Activated naive CD4-positive, alpha-beta T cell treated with Interleukin-2 at 50 U/mL for 16 hours (primary cell): Measurements from ENCODE around the gene CTU2.
A peak's percentile ranks its signal among the peaks of the same experiment; 100 is the strongest.
"Not testable (repeated sequence)": the region's sequence is repeated elsewhere in the genome, so short reads cannot be mapped to it uniquely, and the experiment has no call there.

Source experiments
- DNase-seq: peaks from one replicate; pipeline ENCODE4 v3.0.0-alpha.2; 2020

The CTU2 gene

GRCh38 chr16:88706229-88706964 is at the start of gene CTU2, which contains the start of gene RNF166:
CTU2 (plus strand) TSS chr16:88706503; CDS start chr16:88706531, 28 bp downstream.
RNF166 (minus strand) TSS chr16:88706408; CDS start chr16:88706325, 83 bp downstream.
- peak; percentile 93 for DNase-seq

GRCh38 chr16:88657371-88657770 is 48.9 kb upstream of the CTU2 start:
- no peak for DNase-seq

GRCh38 chr16:88658714-88659113 is 47.6 kb upstream of the CTU2 start:
- no peak for DNase-seq

GRCh38 chr16:88659160-88659559 is 47.1 kb upstream of the CTU2 start:
- DNase-seq: no peak

- DNase-seq: no peak
Observed at GRCh38 chr16:88661468-88661867, 44.8 kb upstream of the CTU2 start.

- DNase-seq: peak; percentile 32
Observed at GRCh38 chr16:88662222-88662842, 44.0 kb upstream of the CTU2 start.

GRCh38 chr16:88662843-88663606 is 43.3 kb upstream of the CTU2 start, which contains the start of gene MVD:
MVD (minus strand) TSS chr16:88663091; CDS start chr16:88663080, 11 bp downstream.
- peak; percentile 96 for DNase-seq

GRCh38 chr16:88665148-88665547 is 41.2 kb upstream of the CTU2 start:
- no peak for DNase-seq

- no peak for DNase-seq
Observed at GRCh38 chr16:88665570-88665969, 40.7 kb upstream of the CTU2 start.

GRCh38 chr16:88667461-88667860 is 38.8 kb upstream of the CTU2 start:
- no peak for DNase-seq

- not testable (repeated sequence) for DNase-seq
Observed at GRCh38 chr16:88669493-88669892, 36.8 kb upstream of the CTU2 start.

GRCh38 chr16:88669980-88670379 is 36.3 kb upstream of the CTU2 start:
- DNase-seq: no peak

GRCh38 chr16:88671806-88672205 is 34.5 kb upstream of the CTU2 start:
- DNase-seq: no peak

- no peak for DNase-seq
Observed at GRCh38 chr16:88672776-88673175, 33.5 kb upstream of the CTU2 start.

- no peak for DNase-seq
Observed at GRCh38 chr16:88673716-88674379, 32.5 kb upstream of the CTU2 start.

GRCh38 chr16:88676502-88677242 is 29.6 kb upstream of the CTU2 start:
- no peak for DNase-seq

- DNase-seq: no peak
Observed at GRCh38 chr16:88677721-88678120, 28.6 kb upstream of the CTU2 start.

- DNase-seq: no peak
Observed at GRCh38 chr16:88678224-88678979, 27.9 kb upstream of the CTU2 start.

- no peak for DNase-seq
Observed at GRCh38 chr16:88680554-88681083, 25.7 kb upstream of the CTU2 start.

GRCh38 chr16:88681084-88681680 is 25.1 kb upstream of the CTU2 start:
- peak; percentile 48 for DNase-seq
